Hematopoietic multipotent progenitor cell treated with erythropoietin and hydrocortisone succinate and interleukin-3 and kit ligand, for 17 days (in vitro differentiated cells): ENCODE results near the gene OR4N5.
"Not testable (repeated sequence)": the region's sequence is repeated elsewhere in the genome, so short reads cannot be mapped to it uniquely, and the experiment has no call there.

ENCODE experiments used
- DNase-seq: peaks from one replicate; pipeline ENCODE4 v3.0.0-alpha.2; 2015; ENCODE audit warnings: low spot score

The OR4N5 gene

GRCh38 chr14:20138520-20138919, at the start of gene OR4N5:
TSS of gene OR4N5 (plus strand) at chr14:20138820. CDS start at chr14:20143736, 4,916 bp downstream.
- no peak for DNase-seq

- no peak for DNase-seq
Measured at GRCh38 chr14:20092050-20092449, 46.6 kb upstream of the OR4N5 start.

- DNase-seq, result no peak
Measured at GRCh38 chr14:20093442-20093841, 45.2 kb upstream of the OR4N5 start.

- DNase-seq, result not testable (repeated sequence)
Measured at GRCh38 chr14:20098926-20099770, 39.5 kb upstream of the OR4N5 start.

- DNase-seq, result no peak
Measured at GRCh38 chr14:20110438-20110837, 28.2 kb upstream of the OR4N5 start, which contains the start of gene OR4K17. TSS of gene OR4K17 (plus strand) at chr14:20110739. CDS start at chr14:20117500, 6,761 bp downstream.

GRCh38 chr14:20112321-20112720, 26.3 kb upstream of the OR4N5 start:
- DNase-seq, result no peak

DNA sequence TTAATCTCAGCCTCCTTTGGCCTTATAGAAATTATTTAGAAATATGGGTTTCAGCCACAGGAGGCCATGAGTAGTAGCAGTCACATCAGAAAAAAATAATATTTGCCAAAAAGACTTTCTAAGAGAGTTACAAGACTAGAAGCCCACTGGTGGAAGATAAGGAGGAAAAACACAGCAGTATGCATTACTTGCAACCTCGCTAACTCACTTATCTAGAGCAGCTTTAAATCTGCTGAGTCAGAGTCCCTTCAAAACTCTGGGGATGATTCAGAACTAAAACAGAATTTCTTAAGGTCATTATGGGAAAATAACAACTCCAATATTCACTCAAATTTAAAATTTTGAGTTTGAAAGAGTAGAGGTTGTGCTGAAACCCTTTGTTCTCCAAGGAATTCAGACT, 21.9 kb upstream of the OR4N5 start:
- peak; percentile 11 for DNase-seq

- DNase-seq, result no peak
Measured at GRCh38 chr14:20118795-20119194, 19.8 kb upstream of the OR4N5 start.

DNA sequence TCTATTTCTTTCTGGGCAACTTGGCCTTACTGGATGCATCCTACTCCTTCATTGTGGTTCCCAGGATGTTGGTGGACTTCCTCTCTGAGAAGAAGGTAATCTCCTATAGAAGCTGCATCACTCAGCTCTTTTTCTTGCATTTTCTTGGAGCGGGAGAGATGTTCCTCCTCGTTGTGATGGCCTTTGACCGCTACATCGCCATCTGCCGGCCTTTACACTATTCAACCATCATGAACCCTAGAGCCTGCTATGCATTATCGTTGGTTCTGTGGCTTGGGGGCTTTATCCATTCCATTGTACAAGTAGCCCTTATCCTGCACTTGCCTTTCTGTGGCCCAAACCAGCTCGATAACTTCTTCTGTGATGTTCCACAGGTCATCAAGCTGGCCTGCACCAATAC, 5.3 kb downstream of the OR4N5 start:
- DNase-seq, result no peak

GRCh38 chr14:20144820-20145219, 6.2 kb downstream of the OR4N5 start:
- no peak for DNase-seq

GRCh38 chr14:20164462-20164861, 25.8 kb downstream of the OR4N5 start:
- DNase-seq, result no peak

DNA sequence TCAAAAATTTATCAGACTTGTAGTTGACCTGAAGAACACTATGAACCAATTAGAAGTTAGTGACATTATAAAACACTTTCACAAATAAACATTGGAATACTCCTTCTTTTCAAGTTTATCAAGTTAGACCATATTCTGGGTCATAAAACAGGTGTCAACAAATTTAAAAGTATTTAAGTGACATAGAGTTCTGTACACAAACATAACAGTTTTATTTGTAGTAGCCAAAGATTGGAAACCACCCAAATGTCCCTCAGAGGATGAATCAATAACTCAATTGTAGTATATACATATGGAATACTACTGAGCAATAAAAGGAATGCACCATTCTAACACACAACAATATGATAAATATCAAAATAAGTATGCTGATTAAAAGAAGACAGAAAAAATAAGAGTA, 28.5 kb downstream of the OR4N5 start:
- DNase-seq, result no peak

DNA sequence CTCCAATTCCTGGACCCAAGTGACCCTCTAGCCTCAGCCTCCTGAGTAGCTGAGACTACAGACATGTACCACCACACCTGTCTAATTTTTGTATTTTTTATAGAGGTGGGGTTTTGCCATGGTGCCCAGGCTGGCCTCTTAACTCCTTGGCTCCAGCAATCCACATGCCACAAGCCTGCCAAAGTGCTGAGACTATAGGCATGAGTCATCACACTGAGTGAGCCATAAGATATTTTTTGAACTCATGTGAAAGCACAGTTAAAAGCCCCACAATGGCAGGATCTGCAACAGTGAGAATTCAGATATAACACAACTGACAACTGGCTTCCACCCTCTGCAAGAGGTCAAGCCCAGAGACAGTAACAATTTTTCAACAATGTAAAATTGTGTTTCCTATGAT, 31.2 kb downstream of the OR4N5 start:
- DNase-seq, result not testable (repeated sequence)

DNA sequence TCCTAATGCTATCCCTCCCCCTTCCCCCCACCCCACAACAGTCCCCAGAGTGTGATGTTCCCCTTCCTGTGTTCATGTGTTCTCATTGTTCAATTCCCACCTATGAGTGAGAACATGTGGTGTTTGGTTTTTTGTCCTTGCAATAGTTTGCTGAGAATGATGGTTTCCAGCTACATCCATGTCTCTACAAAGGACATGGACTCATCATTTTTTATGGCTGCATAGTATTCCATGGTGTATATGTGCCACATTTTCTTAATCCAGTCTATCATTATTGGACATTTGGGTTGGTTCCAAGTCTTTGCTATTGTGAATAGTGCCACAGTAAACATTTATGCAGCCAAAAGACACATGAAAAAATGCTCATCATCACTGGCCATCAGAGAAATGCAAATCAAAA, 35.6 kb downstream of the OR4N5 start:
- not testable (repeated sequence) for DNase-seq

GRCh38 chr14:20176330-20176729, 37.7 kb downstream of the OR4N5 start:
- no peak for DNase-seq

- DNase-seq, result peak; percentile 17
Measured at GRCh38 chr14:20177433-20177974, 38.9 kb downstream of the OR4N5 start.

GRCh38 chr14:20179218-20179617, 40.6 kb downstream of the OR4N5 start:
- DNase-seq, result no peak

- no peak for DNase-seq
Measured at GRCh38 chr14:20179880-20180279, 41.3 kb downstream of the OR4N5 start.

DNA sequence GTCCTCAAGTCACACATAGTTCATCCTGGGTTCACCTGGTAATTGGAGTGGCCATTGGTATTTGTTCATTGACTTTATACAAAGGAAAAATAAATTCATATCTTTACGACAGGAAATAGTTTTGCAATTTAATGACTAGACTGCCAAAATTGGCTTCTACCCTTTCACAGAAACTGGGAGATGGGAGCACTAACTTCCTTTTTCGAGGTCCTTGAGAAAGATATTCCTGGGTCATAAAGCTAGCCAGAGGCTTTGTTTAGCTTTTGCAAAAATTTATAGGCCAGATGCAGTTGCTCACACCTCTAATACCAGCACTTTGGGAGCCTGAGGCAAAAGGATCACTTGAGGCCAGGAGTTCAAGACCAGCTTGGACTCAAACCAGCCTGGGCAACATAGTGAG, 41.9 kb downstream of the OR4N5 start:
- no peak for DNase-seq

DNA sequence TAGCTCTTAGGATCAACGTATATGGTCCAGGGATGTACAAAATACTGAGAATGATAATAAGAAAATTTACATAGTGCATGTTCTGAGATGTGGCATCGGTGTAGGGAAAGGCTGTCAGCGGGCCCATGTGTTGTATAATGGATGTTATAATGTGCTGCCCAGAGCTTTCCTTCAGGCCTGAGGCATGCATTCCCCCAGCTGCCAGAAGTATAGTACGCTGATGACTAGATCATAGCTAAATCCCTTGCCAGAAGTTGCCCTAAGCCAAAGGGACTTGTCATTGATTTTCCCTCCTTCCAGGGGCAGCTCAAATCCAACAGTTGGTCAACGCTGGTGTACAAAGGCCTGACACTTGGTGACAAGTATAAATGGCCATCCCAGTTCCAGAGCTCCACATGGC, 45.6 kb downstream of the OR4N5 start:
- DNase-seq, result no peak

- no peak for DNase-seq
Measured at GRCh38 chr14:20190596-20190995, 52.0 kb downstream of the OR4N5 start, which contains the start of gene OR11G2. TSS of gene OR11G2 (plus strand) at chr14:20190896. CDS start at chr14:20197438, 6,542 bp downstream.

DNA sequence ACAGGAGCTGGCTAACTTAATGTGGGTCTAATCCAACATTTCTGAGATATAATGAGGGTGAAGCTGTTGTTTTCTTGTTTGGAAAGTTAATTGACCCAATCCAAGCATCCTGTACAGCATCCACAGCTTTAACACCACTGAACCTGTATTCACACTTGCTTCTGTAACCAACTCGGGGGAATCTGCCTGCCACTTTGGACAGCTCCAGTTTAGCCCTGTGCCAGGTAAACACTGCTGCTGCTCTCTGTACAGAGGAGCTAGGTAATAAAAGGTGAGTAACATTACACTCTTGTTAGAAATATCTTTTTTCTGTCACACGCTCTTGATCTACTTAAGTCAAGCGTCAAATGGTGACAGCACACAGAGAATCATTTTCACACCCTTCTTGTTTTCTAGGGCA, 52.8 kb downstream of the OR4N5 start:
- DNase-seq, result no peak

- DNase-seq, result no peak
Measured at GRCh38 chr14:20194101-20194500, 55.5 kb downstream of the OR4N5 start.
